ENCODE measurements around the gene GGA2. TPM values are rescaled to one million over a fixed set of nuclear protein-coding genes. Genes with fewer than 3 reads are reported as not detected.
"Not testable (repeated sequence)": the region's sequence is repeated elsewhere in the genome, so short reads cannot be mapped to it uniquely, and the experiment has no call there.

The GGA2 gene
- total RNA-seq, 3 donors from 2014 or later: 37.9 to 62.6 (median 47.6) TPM

- intact Hi-C loops (cut with DNase I, micrococcal nuclease): no loop called here
- H3K4me3 ChIP-seq: no peak overlapping the region
- no peak for DNase-seq
- no peaks in the 10 kb centered on the region for H3K36me3 ChIP-seq (ENCODE audit: low read depth)
- H3K4me1 ChIP-seq (ENCODE audit: low read depth): peaks cover 4% of the 10 kb centered on the region
- ATAC-seq: no peak
- no peak for TF ChIP-seq CTCF (IDR thresholded peaks at IDR 0.05)
- H3K9me3 ChIP-seq: no peaks in the 10 kb centered on the region
Observed at GRCh38 chr16:23485841-23486240, 24.5 kb downstream of the GGA2 start.

GRCh38 chr16:23485257-23485614 lies 25.1 kb downstream of the GGA2 start:
- no peaks in the 10 kb centered on the region for H3K36me3 ChIP-seq (ENCODE audit: low read depth)
- no peaks in the 10 kb centered on the region for H3K9me3 ChIP-seq
- TF ChIP-seq CTCF (IDR thresholded peaks at IDR 0.05): no peak
- DNase-seq (no peak), ATAC-seq (peak; percentile 72)
- H3K4me3 ChIP-seq: no peak overlapping the region
- peaks cover 4% of the 10 kb centered on the region for H3K4me1 ChIP-seq (ENCODE audit: low read depth)
- intact Hi-C loops (cut with DNase I, micrococcal nuclease): no loop called here

GRCh38 chr16:23484510-23485256 lies 25.6 kb downstream of the GGA2 start:
- H3K4me3 ChIP-seq: no peak overlapping the region
- H3K9me3 ChIP-seq: no peaks in the 10 kb centered on the region
- DNase-seq: no peak
- peaks cover 4% of the 10 kb centered on the region for H3K36me3 ChIP-seq (ENCODE audit: low read depth)
- ATAC-seq: no peak
- peaks cover 4% of the 10 kb centered on the region for H3K4me1 ChIP-seq (ENCODE audit: low read depth)
- intact Hi-C loops (cut with DNase I, micrococcal nuclease): no loop called here
- TF ChIP-seq CTCF (IDR thresholded peaks at IDR 0.05): no peak

DNA sequence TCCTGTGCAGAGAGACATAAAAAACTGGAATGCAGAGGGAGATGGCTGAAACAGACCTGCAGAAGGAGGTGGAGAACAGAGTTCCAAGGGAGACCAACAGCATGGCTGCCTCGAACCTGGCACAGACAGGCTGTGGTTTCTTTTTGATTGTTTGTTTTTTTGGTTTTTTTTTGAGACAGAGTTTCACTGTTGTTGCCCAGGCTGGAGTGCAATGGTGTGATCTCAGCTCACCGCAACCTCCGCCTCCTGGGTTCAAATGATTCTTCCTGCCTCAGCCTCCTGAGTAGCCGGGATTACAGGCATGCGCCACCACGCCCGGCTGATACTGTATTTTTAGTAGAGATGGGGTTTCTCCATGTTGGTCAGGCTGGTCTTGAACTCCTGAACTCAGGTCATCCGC lies 26.8 kb downstream of the GGA2 start:
- intact Hi-C loops (cut with DNase I, micrococcal nuclease); H3K9me3 ChIP-seq; ATAC-seq; H3K4me1 ChIP-seq (ENCODE audit: low read depth); H3K4me3 ChIP-seq; DNase-seq: not testable (repeated sequence)
- H3K36me3 ChIP-seq (ENCODE audit: low read depth): peaks cover 14% of the 10 kb centered on the region

DNA sequence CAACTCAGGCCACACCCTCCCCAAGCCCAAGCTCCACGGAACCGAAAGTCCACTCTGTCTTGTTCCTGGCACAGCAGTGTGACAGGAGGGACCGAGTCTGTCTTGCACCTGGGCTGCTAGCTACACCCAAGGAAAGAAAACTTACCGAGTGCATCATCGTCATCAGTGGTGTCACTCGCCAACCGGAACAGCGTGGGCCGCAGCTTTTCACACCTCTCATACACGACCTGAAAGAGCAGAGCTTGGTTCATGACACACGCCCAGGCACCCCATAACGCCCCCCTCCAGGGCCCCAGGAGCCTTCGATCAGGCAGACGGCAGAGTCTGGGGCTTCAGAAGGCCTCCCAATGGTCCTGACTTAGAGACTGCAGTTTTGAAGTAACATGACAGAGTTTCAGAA lies 27.5 kb downstream of the GGA2 start:
- H3K4me1 ChIP-seq (ENCODE audit: low read depth): peaks cover 4% of the 10 kb centered on the region
- peak; percentile 40 for ATAC-seq
- H3K4me3 ChIP-seq: no peak overlapping the region
- peak in 1 of 3 donors; percentile 57 for DNase-seq
- H3K36me3 ChIP-seq (ENCODE audit: low read depth): peaks cover 16% of the 10 kb centered on the region
- intact Hi-C loops (cut with DNase I, micrococcal nuclease): no loop called here
- H3K9me3 ChIP-seq: no peaks in the 10 kb centered on the region
- TF ChIP-seq CTCF (IDR thresholded peaks at IDR 0.05): no peak

GRCh38 chr16:23480257-23480656 lies 30.0 kb downstream of the GGA2 start:
- Histone ChIP-seq H3K4me1 (ENCODE audit: low read depth) (no peaks in the 10 kb centered on the region), H3K36me3 (ENCODE audit: low read depth) (peaks cover 19% of the 10 kb centered on the region)

More at GRCh38 chr16:23480257-23480656, 30.0 kb downstream of the GGA2 start:
- no peak for ATAC-seq
- no peak for DNase-seq
- no peak overlapping the region for H3K4me3 ChIP-seq
- no peaks in the 10 kb centered on the region for H3K9me3 ChIP-seq
- intact Hi-C loops (cut with DNase I, micrococcal nuclease): no loop called here
- no peak for TF ChIP-seq CTCF (IDR thresholded peaks at IDR 0.05)

Data from mucosa of descending colon (tissue), 3 donors.